NCI-H1436 treated with DMSO at 0.1 percent for 48 hours (cell line): ENCODE data around the gene SH3RF2.

Source experiments
- DNase-seq: peaks from one replicate; lab custom pipeline; 2025; lab: John Stamatoyannopoulos, UW

SH3RF2 gene

DNA sequence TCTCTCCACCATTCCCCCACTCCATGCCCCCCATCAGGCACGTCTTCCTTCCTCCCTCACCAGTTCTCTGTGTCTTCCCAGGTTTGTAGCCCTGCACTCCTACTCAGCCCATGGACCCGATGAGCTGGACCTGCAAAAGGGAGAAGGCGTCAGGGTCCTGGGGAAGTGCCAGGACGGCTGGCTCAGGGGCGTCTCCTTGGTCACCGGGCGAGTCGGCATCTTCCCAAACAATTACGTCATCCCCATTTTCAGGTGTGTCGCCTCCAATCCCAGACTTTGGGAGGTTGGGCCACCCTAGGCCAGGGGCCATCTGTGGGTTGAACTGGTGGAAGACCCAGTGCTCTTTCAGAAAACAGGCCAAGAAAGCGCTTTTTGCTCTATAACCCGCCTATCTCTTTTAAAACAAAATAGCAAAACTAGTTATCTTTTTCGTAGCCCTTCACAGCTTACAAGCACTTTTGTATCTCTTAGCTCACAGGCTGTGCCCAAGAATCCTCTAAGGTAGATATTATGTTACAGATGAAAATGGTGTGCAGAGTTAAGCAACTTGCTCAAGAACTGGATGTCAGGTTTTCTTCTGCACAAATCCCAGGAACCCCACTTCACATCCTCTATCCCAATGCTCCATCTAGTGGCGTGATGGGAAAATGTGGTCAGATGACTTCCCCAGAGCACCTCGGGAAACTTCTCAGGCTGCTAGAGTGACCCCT, 112.8 kb downstream of the SH3RF2 start:
- no peak for DNase-seq

GRCh38 chr5:146049704-146050026, 113.3 kb downstream of the SH3RF2 start:
- DNase-seq: no peak

- no peak for DNase-seq
Measured at GRCh38 chr5:146050086-146050485, 113.7 kb downstream of the SH3RF2 start.

GRCh38 chr5:146051678-146052077, 115.3 kb downstream of the SH3RF2 start:
- DNase-seq: no peak

DNA sequence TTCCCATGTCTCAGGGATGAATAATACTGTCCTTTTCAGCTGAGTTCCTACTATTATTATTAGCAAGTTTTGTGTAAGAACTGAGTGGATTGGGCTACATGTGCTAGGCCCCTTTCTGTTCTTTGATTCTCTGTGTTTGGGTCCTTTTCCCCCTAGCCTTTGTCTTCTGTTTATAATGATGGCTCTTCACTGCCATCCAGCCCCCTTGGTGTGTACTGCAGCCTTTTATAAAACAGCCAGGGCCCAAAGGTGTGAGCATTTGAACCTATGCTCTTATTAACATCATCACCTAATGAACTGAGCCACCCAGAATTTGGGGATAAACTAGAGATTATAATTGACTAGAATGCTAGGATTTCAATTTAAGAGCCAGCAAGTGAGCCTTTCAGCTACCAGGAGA, 116.4 kb downstream of the SH3RF2 start:
- no peak for DNase-seq

DNA sequence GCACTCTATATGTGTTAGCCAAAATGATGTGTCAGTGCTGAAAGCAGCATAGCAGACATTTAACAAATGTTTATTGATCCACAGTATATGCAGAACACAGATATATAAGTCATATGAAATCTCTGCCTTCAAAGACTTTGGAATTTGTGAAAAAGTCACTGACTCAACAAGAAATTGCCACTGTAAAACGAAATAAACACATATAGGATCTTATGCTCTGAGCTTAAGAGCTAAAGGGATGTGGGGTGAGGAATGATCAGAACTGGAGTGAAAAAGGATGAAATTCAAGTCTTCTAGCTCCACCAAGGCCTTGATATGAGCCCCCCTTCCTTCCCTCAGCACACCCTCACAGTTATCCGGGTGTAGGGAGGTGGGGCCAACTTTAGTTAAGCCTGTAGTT, 119.1 kb downstream of the SH3RF2 start:
- DNase-seq: no peak

DNA sequence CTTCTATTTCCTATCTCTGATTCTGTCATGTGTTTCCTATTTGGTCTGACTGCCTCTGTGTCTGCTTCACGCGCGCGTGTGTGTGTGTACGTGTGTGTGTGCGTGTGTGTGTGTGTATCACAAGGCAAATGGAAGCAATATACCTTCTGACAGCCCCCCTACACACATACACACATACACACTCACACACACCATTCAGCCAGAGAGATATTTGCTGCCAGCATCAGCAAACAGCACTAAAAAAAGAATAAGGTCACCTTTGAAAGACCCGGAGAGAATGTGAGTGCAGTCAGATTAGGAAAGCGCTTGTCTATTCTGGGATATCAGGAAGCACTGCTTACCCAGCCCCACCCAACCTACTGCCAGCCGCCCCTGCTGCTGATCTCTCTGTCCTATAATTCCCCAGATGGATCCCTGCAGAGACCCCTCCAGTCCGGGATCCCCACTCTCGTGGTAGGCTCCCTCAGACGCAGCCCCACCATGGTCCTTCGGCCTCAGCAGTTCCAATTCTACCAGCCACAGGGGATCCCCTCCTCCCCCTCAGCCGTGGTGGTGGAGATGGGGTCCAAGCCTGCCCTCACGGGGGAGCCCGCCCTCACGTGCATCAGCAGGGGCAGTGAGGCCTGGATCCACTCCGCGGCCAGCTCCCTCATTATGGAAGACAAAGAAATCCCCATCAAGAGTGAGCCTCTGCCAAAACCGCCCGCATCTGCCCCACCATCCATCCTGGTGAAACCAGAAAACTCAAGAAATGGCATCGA, 123.3 kb downstream of the SH3RF2 start:
- no peak for DNase-seq

DNA sequence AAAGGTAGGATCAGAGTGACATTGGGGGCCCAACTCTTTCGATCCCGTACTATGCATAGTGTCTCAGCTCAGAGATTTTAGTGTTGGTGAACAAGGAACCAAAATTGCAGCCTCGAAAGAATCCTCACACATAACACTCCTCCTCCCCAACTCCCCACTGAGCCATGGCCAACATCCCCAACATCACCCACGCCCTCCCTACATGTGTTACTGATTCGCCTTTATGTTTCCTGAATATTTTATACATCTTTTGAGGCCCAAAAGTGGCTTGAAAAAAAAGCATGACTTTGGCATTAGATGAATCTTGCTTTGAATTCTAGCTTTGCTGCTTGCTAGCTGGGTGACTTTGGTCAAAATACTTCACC, 123.8 kb downstream of the SH3RF2 start:
- DNase-seq: no peak

- no peak for DNase-seq
Measured at GRCh38 chr5:146066968-146067367, 130.6 kb downstream of the SH3RF2 start.

- no peak for DNase-seq
Measured at GRCh38 chr5:146068206-146068605, 131.8 kb downstream of the SH3RF2 start.

DNA sequence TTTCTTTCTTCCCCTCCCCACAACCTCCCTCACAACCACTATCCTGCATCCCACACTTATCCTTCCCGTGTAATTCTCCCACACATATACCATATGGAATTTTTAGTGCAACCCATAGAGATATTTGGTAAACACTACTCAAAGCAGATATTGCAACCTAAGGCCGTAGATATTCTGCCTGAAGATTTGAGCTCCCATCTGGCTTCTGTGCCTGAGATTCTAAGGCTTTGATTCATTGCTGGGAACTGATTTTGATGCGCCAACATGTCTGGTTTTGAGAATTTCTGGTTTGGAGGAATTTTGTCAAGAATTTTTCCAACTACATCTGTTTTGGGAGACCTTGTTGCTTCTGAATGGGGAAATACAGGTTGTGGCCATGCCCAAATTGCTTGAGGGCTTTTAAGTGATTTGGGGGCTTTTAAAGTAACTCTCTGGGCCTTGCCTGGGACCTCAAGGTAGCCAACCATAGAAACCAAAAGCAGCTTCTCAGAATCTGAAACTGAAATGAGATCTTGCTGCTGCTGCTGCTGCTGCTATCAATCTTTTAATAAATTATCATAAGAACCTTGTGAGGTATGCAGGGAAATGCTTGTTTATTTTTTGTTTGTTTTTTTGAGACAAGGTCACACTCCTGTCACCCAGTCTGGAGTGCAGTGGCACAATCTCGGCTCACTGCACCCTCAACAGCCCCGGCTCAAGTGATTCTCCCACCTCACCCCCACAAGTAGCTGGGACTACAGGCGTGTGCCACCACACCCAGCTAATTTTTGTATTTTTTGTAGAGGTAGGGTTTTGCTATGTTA, 132.8 kb downstream of the SH3RF2 start:
- no peak for DNase-seq

DNA sequence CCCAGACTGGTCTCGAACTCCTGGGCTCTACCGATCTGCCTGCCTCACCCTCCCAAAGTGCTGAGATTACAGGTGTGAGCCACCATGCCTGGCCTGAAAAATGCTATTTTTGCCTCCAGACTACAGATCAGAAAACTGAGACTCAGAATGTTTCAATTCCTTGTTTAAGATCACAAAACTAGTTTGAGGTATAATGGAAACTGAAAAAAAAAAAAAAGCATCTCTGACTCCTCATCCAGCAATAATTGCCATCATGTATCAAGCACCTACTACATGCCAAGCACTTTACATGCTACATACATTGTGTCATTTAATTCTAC, 133.4 kb downstream of the SH3RF2 start:
- DNase-seq: no peak

GRCh38 chr5:146070746-146071145, 134.4 kb downstream of the SH3RF2 start:
- no peak for DNase-seq

DNA sequence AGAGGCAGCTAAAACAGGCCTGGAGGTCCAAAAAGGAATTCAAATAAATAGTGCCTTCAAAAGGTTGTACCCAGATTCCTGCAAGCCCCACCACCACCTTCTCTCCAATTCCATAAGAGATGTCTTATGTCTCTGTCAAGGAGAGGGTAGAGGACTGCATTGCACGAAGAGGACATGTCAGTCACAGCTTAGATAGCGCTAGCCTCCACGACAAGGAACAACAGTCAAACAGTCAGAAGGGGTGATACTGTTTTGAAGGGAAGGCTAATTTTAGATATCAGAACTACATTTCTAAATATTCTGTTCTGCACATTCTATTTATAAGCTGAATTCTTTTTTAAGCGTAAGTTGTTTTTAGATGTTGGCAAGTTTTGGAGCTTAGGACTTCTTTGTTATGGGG, 134.8 kb downstream of the SH3RF2 start:
- no peak for DNase-seq

GRCh38 chr5:146072595-146072994, 136.2 kb downstream of the SH3RF2 start:
- peak; percentile 19 for DNase-seq

- no peak for DNase-seq
Measured at GRCh38 chr5:146073239-146073900, 137.0 kb downstream of the SH3RF2 start.

GRCh38 chr5:146076028-146076427, 139.7 kb downstream of the SH3RF2 start:
- DNase-seq: no peak

GRCh38 chr5:146076455-146076854, 140.1 kb downstream of the SH3RF2 start:
- DNase-seq: no peak

DNA sequence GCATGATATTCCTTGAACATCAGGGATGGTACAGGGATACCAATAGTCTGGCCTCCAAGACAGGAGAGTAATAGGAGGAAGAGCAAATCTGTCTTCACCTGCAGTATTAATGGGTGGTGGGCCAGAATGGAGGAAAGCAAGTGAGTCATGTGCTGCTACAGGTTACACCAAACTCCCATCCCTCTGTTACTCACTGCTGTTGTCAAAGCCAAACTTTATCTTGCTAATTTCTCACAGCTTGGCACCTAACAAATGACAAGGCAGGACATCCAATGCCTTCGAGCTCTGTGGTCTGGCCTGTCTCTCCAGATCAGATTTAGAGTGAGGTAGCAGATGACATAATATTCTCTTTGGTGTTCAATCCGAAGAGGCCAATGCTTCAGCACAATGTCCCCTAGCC, 142.2 kb downstream of the SH3RF2 start:
- no peak for DNase-seq

DNA sequence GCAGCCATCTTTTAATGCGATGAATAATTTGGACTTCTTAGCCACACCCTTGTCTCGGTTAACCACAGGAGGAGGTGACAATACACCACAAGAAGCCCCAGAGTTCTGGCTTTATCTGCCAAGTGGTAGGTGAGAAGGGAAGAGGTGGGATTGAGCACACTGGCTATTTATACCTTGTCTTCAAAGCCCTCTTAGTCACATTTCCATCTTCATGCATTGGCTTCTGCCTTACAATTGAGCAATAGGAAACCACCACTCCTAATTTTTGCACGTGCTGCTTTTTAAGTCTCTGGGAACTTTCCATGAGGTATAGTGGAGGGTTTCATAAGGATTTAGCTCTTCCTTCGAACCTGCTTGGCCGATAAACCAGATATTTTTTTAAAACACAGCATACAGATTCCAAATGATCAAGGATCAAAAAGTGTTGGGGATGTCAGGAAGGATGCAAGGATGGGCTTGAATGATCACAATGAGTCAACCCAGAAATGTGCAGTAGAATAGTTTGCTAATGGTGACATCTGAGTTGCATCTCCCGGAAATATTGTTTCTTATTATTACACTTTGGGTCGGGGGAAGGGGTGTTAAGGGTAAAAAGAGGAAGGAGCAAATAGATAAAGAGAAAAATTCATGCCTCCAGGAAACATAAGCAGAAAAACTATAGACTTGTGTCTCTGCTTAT, 143.5 kb downstream of the SH3RF2 start:
- DNase-seq: no peak

- no peak for DNase-seq
Measured at GRCh38 chr5:146081556-146081955, 145.2 kb downstream of the SH3RF2 start.

- DNase-seq: no peak
Measured at GRCh38 chr5:146082798-146083197, 146.4 kb downstream of the SH3RF2 start.
